ENCODE data around the gene TMEM238L. TPM values are rescaled to one million over a fixed set of nuclear protein-coding genes. Genes with fewer than 3 reads are reported as not detected.

Gene TMEM238L
- total RNA-seq, 2 experiments from 2014 or later, result not detected

DNA sequence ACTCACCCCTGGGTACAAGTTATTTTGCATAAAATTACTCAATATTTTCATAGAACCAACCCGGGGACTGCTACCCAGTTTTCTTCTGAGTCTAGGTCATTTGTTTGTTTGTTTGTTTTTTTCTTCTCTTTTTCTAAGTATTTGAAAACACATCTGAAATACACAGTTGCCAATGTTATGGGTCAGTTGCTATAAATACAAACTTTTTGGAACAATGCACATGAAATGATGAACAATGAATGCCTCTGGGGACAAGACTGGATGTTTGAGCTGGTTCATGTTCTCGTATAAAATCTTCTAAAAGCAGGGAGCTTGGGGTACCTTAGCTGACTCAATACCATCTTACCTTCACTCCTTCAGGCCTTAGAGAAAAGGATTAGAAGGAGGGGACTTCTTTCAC is 30.5 kb downstream of the TMEM238L start:
- Mint-ChIP-seq H3K4me3 (no peak overlapping the region), H3K9me3 (peaks cover 7% of the 10 kb centered on the region), H3K4me1 (ENCODE audit: low read depth) (no peaks in the 10 kb centered on the region), H3K36me3 (ENCODE audit: low read depth) (no peaks in the 10 kb centered on the region), H3K27me3 (no peaks in the 10 kb centered on the region), H3K27ac (no peak overlapping the region)
- DNase-seq, result no peak
- peaks cover 5 to 13% of the 10 kb centered on the region in 2 experiments for H3K9me3 ChIP-seq (ENCODE audit: control insufficient read depth in 1 of 2, insufficient read depth in 1 of 2, low read length in 2 of 2)
- no peaks in the 10 kb centered on the region for H3K4me1 ChIP-seq (ENCODE audit: insufficient read depth, low read length)
- H3K27ac ChIP-seq (ENCODE audit: low read depth in 1 of 2, low read length in 2 of 2), result no peak overlapping the region
- H3K36me3 ChIP-seq (ENCODE audit: insufficient read depth, low read length), result no peaks in the 10 kb centered on the region
- TF ChIP-seq, protein P1, sequence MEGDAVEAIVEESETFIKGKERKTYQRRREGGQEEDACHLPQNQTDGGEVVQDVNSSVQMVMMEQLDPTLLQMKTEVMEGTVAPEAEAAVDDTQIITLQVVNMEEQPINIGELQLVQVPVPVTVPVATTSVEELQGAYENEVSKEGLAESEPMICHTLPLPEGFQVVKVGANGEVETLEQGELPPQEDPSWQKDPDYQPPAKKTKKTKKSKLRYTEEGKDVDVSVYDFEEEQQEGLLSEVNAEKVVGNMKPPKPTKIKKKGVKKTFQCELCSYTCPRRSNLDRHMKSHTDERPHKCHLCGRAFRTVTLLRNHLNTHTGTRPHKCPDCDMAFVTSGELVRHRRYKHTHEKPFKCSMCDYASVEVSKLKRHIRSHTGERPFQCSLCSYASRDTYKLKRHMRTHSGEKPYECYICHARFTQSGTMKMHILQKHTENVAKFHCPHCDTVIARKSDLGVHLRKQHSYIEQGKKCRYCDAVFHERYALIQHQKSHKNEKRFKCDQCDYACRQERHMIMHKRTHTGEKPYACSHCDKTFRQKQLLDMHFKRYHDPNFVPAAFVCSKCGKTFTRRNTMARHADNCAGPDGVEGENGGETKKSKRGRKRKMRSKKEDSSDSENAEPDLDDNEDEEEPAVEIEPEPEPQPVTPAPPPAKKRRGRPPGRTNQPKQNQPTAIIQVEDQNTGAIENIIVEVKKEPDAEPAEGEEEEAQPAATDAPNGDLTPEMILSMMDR (IDR thresholded peaks at IDR 0.05), result no peak
- H3K4me3 ChIP-seq (ENCODE audit: low read length), result no peak overlapping the region
- ATAC-seq (ENCODE audit: poor library complexity), result no peak
- POLR2A ChIA-PET, result no interaction called here
- intact Hi-C loops (cut with DNase I, micrococcal nuclease), result no loop called here
- H3K27me3 ChIP-seq (ENCODE audit: control insufficient read depth in 1 of 2, insufficient read depth in 2 of 2, low read length in 2 of 2), result no peaks in the 10 kb centered on the region
- CTCF ChIA-PET, result no interaction called here

DNA sequence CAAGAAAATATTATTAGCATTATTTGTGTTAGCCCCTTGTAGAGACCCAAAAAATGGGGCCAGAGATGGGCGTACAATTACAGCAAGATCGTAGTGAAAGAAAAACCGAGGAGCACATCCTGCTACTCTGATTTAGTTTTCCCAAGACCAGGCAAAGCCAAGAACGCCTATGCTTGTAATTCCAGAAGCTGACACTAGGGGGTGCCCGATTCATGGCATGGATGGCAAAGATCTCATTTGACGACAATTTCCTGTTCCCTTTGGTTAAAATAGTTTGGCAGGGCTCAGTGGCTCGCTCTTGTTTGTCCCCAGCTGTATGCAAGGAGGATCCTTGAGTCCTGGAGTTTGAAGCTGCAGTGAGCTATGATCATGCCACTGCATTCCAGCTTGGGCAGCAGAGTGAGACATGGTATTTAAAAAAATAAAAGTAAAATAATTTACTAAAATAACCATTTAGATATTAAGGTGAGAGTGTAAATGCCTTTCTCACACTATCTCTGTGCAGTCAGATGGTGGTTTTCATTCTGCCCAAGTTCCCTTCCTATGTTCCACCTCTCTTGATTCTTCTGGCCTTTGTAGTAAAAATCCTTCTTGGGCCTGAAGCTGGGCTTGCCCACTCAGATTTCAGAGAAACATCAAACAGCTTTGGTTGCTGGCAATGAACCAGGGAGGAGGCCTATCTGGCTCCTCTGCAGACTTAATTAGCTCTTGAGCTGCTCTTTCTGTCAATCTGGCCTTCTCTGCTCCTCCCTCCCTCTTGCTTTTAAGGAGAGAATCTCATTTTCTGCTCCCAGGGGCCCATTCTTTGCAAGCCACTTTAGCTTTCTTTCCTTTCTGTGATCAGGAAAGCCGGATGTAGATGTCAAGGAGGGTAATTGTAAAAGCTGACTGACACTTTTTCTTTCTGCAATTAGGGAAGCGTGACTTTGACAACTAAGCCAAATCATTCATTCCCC is 31.2 kb downstream of the TMEM238L start:
- DNase-seq, result peak in 5 of 14 experiments; percentile 5 to 44 (median 37)
- Histone ChIP-seq H3K27me3 (ENCODE audit: control insufficient read depth in 1 of 2, insufficient read depth in 2 of 2, low read length in 2 of 2) (no peaks in the 10 kb centered on the region), H3K4me3 (ENCODE audit: low read length) (no peak overlapping the region), H3K4me1 (ENCODE audit: insufficient read depth, low read length) (no peaks in the 10 kb centered on the region), H3K9me3 (ENCODE audit: control insufficient read depth in 1 of 2, insufficient read depth in 1 of 2, low read length in 2 of 2) (peaks cover 5 to 13% of the 10 kb centered on the region in 2 experiments), H3K27ac (ENCODE audit: low read depth in 1 of 2, low read length in 2 of 2) (no peak overlapping the region), H3K36me3 (ENCODE audit: insufficient read depth, low read length) (no peaks in the 10 kb centered on the region)
- TF ChIP-seq, protein P1 (IDR thresholded peaks at IDR 0.05), result peak; percentile 51
- no peaks in the 10 kb centered on the region for H3K27me3 Mint-ChIP-seq
- intact Hi-C loops (cut with DNase I, micrococcal nuclease), result no loop called here
- H3K9me3 Mint-ChIP-seq, result peaks cover 7% of the 10 kb centered on the region
- H3K36me3 Mint-ChIP-seq (ENCODE audit: low read depth), result no peaks in the 10 kb centered on the region
- no peak overlapping the region for H3K27ac Mint-ChIP-seq
- no peak overlapping the region for H3K4me3 Mint-ChIP-seq
- no peak for ATAC-seq (ENCODE audit: poor library complexity)
- H3K4me1 Mint-ChIP-seq (ENCODE audit: low read depth), result no peaks in the 10 kb centered on the region
- ChIA-PET CTCF (interaction anchor here (1.0 to 1.2 kb wide), 2 partner anchors 9 to 18 kb away, joined by 3 read pairs; no protein-coding TSS in a partner anchor), POLR2A (no interaction called here)

DNA sequence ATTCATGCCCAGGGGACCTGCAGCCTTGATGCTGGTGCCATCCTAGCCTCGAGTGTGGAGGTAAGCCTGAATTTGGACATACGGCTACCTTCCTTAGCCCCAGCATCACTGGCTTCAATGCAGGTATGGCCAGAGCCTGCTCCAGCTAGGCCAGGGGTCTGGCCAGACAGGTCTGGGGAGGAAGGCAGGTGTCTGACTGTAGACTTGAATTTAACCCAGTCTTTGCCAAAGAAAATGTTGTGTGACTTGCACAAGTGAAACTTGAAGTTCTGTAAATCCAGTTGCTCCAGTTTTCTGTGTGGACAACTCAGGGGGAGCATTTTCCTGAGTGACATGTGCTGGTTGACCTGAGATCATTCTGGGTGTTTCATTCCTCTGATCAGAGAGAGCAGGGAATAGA is 32.8 kb downstream of the TMEM238L start:
- Histone ChIP-seq H3K4me1 (ENCODE audit: insufficient read depth, low read length) (no peaks in the 10 kb centered on the region), H3K4me3 (ENCODE audit: low read length) (no peak overlapping the region), H3K9me3 (ENCODE audit: control insufficient read depth in 1 of 2, insufficient read depth in 1 of 2, low read length in 2 of 2) (peaks cover 5 to 13% of the 10 kb centered on the region in 2 experiments), H3K36me3 (ENCODE audit: insufficient read depth, low read length) (no peaks in the 10 kb centered on the region), H3K27me3 (ENCODE audit: control insufficient read depth in 1 of 2, insufficient read depth in 2 of 2, low read length in 2 of 2) (no peaks in the 10 kb centered on the region), H3K27ac (ENCODE audit: low read depth in 1 of 2, low read length in 2 of 2) (no peak overlapping the region)
- Mint-ChIP-seq H3K27ac (no peak overlapping the region), H3K36me3 (ENCODE audit: low read depth) (no peaks in the 10 kb centered on the region), H3K27me3 (no peaks in the 10 kb centered on the region), H3K4me3 (no peak overlapping the region), H3K4me1 (ENCODE audit: low read depth) (no peaks in the 10 kb centered on the region), H3K9me3 (peaks cover 7% of the 10 kb centered on the region)
- ChIA-PET POLR2A (no interaction called here), CTCF (no interaction called here)
- intact Hi-C loops (cut with DNase I, micrococcal nuclease), result no loop called here
- DNase-seq (no peak), ATAC-seq (ENCODE audit: poor library complexity) (no peak)
- TF ChIP-seq, protein P1 (IDR thresholded peaks at IDR 0.05), result no peak
